Ovary (tissue), 3 donors: ENCODE measurements around the gene SOCS2.

Source experiments
- EP300 ChIP-seq: sonication (generic); formaldehyde crosslinking; IDR thresholded peaks from one replicate; pipeline ENCODE4 v1.6.1; 2017; ENCODE audit warnings: antibody characterized with exemption
- POLR2A ChIP-seq: fragments of 450-650 bp; IDR thresholded peaks from one replicate; pipeline ENCODE4 v1.6.1; 2017; ENCODE audit warnings: antibody characterized with exemption, mild to moderate bottlenecking, moderate library complexity
- TF ChIP-seq, protein P1 (sequence below), 3 donors: fragments of 450-650 bp in 2 of 3; fragments of 200-600 bp in 1 of 3; IDR thresholded peaks; one replicate each; pipeline versions ENCODE4 v1.5.1 to v1.8.0; 2016 to 2022; ENCODE audit warnings: antibody characterized with exemption in 3 of 3, mild to moderate bottlenecking in 1 of 3
- donor health status: DM: no; HTN: no; CAD: no.

DNA sequence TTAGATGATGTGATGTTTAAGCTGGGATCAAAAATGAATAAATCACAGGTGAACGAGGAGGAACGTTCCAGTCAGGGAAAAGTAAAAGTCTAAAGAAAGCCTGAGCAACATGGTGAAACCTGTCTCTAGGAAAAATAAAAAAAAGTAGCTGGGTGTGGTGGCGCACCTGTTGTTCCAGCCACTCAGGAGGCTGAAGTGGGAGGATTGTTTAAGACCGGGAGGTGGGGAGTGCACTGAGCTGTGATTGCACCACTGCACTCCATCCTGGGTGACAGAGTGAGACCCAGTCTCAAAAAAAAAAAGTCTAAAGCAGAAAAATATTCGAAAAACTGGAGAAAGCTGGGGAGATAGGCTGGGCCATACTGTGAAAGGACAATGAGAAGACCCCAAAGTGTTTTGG is 39.2 kb upstream of the SOCS2 start:
- no peak for TF ChIP-seq POLR2A
- TF ChIP-seq, protein P1, sequence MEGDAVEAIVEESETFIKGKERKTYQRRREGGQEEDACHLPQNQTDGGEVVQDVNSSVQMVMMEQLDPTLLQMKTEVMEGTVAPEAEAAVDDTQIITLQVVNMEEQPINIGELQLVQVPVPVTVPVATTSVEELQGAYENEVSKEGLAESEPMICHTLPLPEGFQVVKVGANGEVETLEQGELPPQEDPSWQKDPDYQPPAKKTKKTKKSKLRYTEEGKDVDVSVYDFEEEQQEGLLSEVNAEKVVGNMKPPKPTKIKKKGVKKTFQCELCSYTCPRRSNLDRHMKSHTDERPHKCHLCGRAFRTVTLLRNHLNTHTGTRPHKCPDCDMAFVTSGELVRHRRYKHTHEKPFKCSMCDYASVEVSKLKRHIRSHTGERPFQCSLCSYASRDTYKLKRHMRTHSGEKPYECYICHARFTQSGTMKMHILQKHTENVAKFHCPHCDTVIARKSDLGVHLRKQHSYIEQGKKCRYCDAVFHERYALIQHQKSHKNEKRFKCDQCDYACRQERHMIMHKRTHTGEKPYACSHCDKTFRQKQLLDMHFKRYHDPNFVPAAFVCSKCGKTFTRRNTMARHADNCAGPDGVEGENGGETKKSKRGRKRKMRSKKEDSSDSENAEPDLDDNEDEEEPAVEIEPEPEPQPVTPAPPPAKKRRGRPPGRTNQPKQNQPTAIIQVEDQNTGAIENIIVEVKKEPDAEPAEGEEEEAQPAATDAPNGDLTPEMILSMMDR (IDR thresholded peaks at IDR 0.05): no peak
- TF ChIP-seq EP300: no peak
